Occipital lobe (tissue), 2 donors: ENCODE data around the gene RAP1A. TPM values are rescaled to one million over a fixed set of nuclear protein-coding genes. Genes with fewer than 3 reads are reported as not detected.
"Not testable (repeated sequence)": the region's sequence is repeated elsewhere in the genome, so short reads cannot be mapped to it uniquely, and the experiment has no call there.

Experiments
- DNase-seq: peaks from one replicate; lab custom pipeline; 2025; lab: John Stamatoyannopoulos, UW
- total RNA-seq: library from RNA; depleted of rRNA; stranded (reverse); fragments of >200 nt; gene quantifications from one replicate; pipeline ENCODE4 v1.2.3, GENCODE V29; 2014

The RAP1A gene
- total RNA-seq, 1 donor from 2014 or later = 31.0 TPM

- no peak for DNase-seq
These were observed 22.2 kb upstream of the RAP1A start for GRCh38 chr1:111597426-111597825.

GRCh38 chr1:111598544-111598943 is 21.0 kb upstream of the RAP1A start:
- no peak for DNase-seq

GRCh38 chr1:111599781-111600693 is 19.6 kb upstream of the RAP1A start:
- no peak for DNase-seq

- DNase-seq = no peak
These were observed 18.7 kb upstream of the RAP1A start for GRCh38 chr1:111600886-111601386.

- no peak for DNase-seq
These were observed 17.3 kb upstream of the RAP1A start for GRCh38 chr1:111602302-111602701.

GRCh38 chr1:111602974-111603373 is 16.6 kb upstream of the RAP1A start:
- no peak for DNase-seq

- no peak for DNase-seq
These were observed 15.6 kb upstream of the RAP1A start for GRCh38 chr1:111603979-111604378.

GRCh38 chr1:111604931-111605330 is 14.7 kb upstream of the RAP1A start:
- no peak for DNase-seq

GRCh38 chr1:111605576-111605975 is 14.0 kb upstream of the RAP1A start:
- DNase-seq = no peak

GRCh38 chr1:111606457-111607215 is 13.0 kb upstream of the RAP1A start:
- DNase-seq = not testable (repeated sequence)

GRCh38 chr1:111608528-111608927 is 11.1 kb upstream of the RAP1A start:
- not testable (repeated sequence) for DNase-seq

- no peak for DNase-seq
These were observed 7.6 kb upstream of the RAP1A start for GRCh38 chr1:111611986-111612385.

- no peak for DNase-seq
These were observed 3.5 kb upstream of the RAP1A start for GRCh38 chr1:111615870-111616715.

- DNase-seq = no peak
These were observed 1.5 kb upstream of the RAP1A start for GRCh38 chr1:111618081-111618480.

- no peak for DNase-seq
These were observed 491 bp upstream of the RAP1A start for GRCh38 chr1:111618961-111619634.

- no peak for DNase-seq
These were observed 917 bp downstream of the RAP1A start for GRCh38 chr1:111620441-111620971.

GRCh38 chr1:111621050-111621449 is 1.5 kb downstream of the RAP1A start:
- DNase-seq = no peak

- DNase-seq = no peak
These were observed 2.6 kb downstream of the RAP1A start for GRCh38 chr1:111622166-111622565.

GRCh38 chr1:111624382-111624781 is 4.8 kb downstream of the RAP1A start:
- DNase-seq = no peak

- no peak for DNase-seq
These were observed 5.7 kb downstream of the RAP1A start for GRCh38 chr1:111625276-111625675.

GRCh38 chr1:111628153-111628552 is 8.6 kb downstream of the RAP1A start:
- DNase-seq = no peak
